Fibroblast of skin of left biceps (primary cell): Measurements from ENCODE around the gene BCL11A.

ENCODE experiments used
- DNase-seq, 2 experiments: peaks; one replicate each; pipeline ENCODE4 v3.0.0-alpha.2; 2013; ENCODE audit warnings: low read depth in 2 of 2

The BCL11A gene

GRCh38 chr2:60408207-60408606, 145.2 kb downstream of the BCL11A start:
- DNase-seq: no peak

- no peak for DNase-seq
These were observed 146.1 kb downstream of the BCL11A start for GRCh38 chr2:60407398-60407797.

GRCh38 chr2:60406192-60406591, 147.3 kb downstream of the BCL11A start:
- no peak for DNase-seq

GRCh38 chr2:60405271-60405919, 148.1 kb downstream of the BCL11A start:
- no peak for DNase-seq
